Smooth muscle cell of the pulmonary artery (primary cell): Measurements from ENCODE around the gene CHSY3. TPM values are rescaled to one million over a fixed set of nuclear protein-coding genes. Genes with fewer than 3 reads are reported as not detected.

Experiments used
- total RNA-seq: library from RNA; depleted of rRNA; stranded (reverse); fragments of >200 nt; gene quantifications from 2 replicates; pipeline ENCODE4 v1.2.3, GENCODE V29; 2014

Gene CHSY3
- 22.8 and 41.9 TPM in 2 replicates for total RNA-seq

GRCh38 chr5:129904102-129904666, at the start of gene CHSY3:
Gene CHSY3, plus strand, starts transcription at chr5:129904465.

Other genes starting within 250 kb of the CHSY3 start
- not detected in 2 replicates for gene MINAR2, start 156.4 kb upstream of the CHSY3 start, total RNA-seq